ENCODE data around the gene KIF6.
"Not testable (repeated sequence)": the region's sequence is repeated elsewhere in the genome, so short reads cannot be mapped to it uniquely, and the experiment has no call there.

KIF6 gene

DNA sequence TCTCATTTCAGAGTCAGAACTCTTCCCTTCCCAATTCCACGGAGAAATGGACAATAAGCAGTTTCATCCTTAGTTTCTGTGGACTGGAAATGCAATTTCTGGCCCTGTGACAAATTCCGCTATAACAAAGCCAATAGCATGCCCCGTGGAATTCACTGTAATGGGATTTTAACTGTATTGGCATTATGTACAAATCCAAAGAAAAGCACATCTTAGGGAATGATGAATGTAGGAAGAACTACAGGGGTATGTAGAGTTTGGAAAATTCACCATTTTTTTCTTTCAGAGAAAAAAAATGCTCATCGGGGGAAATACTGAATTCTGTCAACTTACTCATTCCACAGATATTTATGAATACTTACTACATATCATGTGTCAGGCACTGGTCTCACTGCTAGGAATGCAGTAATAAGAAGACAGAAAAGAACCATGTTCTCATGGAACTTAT lies 43.5 kb downstream of the KIF6 start:
- H3K36me3 ChIP-seq (ENCODE audit: insufficient read depth, low read length), result no peaks in the 10 kb centered on the region

DNA sequence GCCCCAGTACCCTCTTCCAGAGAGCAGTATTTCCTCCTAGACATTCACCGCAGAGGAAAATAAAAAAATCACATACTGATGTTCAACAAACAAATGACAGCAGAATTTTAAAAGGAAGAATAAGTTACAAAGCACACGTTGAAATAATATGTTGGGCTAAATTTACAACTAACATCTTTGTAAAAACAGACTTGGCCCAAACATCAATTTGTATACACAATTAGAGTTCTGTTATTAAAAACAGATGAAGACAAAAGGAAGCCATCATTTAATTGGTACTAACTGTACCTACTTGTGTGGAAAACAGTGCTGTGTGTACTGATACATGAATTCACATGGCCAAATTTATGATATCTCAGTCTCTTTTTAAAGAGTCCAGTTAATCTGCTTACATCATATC lies 46.3 kb downstream of the KIF6 start:
- H3K27ac ChIP-seq (ENCODE audit: low read length), result no peak overlapping the region
- no peak overlapping the region for H3K4me2 ChIP-seq (ENCODE audit: insufficient read depth, low read length)
- ATAC-seq (ENCODE audit: insufficient read depth, low read depth), result no peak

More for the DNA sequence above, 43.5 kb downstream of the KIF6 start:
- Histone ChIP-seq H3K27me3 (ENCODE audit: insufficient read depth, low read length, poor library complexity) (no peaks in the 10 kb centered on the region), H3K9ac (ENCODE audit: low read depth, low read length) (no peak overlapping the region), H3K4me1 (ENCODE audit: insufficient read depth, low read length) (no peaks in the 10 kb centered on the region), H3K27ac (ENCODE audit: low read length) (no peak overlapping the region), H4K20me1 (ENCODE audit: insufficient read depth, low read length) (no peaks in the 10 kb centered on the region), H2AFZ (ENCODE audit: low read depth, low read length) (no peak overlapping the region), H3K9me3 (ENCODE audit: insufficient read depth, low read length, severe bottlenecking) (no peaks in the 10 kb centered on the region), H3K4me2 (ENCODE audit: insufficient read depth, low read length) (no peak overlapping the region), H3K79me2 (ENCODE audit: insufficient read depth, low read length) (no peaks in the 10 kb centered on the region), H3K4me3 (ENCODE audit: low read depth in 1 of 2, low read length in 2 of 2) (no peak overlapping the region)
- TF ChIP-seq CTCF (IDR thresholded peaks at IDR 0.05; ENCODE audit: borderline replicate concordance, extremely low read depth, low read length, poor library complexity, severe bottlenecking) (no peak), EZH2 (IDR thresholded peaks at IDR 0.05; ENCODE audit: borderline replicate concordance, low read depth, low read length, severe bottlenecking) (no peak)
- ATAC-seq (ENCODE audit: insufficient read depth, low read depth), result no peak
- DNase-seq, result no peak

GRCh38 chr6:39677318-39677717 lies 47.9 kb downstream of the KIF6 start:
- H3K9me3 ChIP-seq (ENCODE audit: insufficient read depth, low read length, severe bottlenecking); H3K27ac ChIP-seq (ENCODE audit: low read length); H4K20me1 ChIP-seq (ENCODE audit: insufficient read depth, low read length); H3K27me3 ChIP-seq (ENCODE audit: insufficient read depth, low read length, poor library complexity); H3K36me3 ChIP-seq (ENCODE audit: insufficient read depth, low read length); DNase-seq; H3K4me1 ChIP-seq (ENCODE audit: insufficient read depth, low read length); H3K4me3 ChIP-seq (ENCODE audit: low read depth in 1 of 2, low read length in 2 of 2); H3K79me2 ChIP-seq (ENCODE audit: insufficient read depth, low read length); H3K9ac ChIP-seq (ENCODE audit: low read depth, low read length); H2AFZ ChIP-seq (ENCODE audit: low read depth, low read length); H3K4me2 ChIP-seq (ENCODE audit: insufficient read depth, low read length); ATAC-seq (ENCODE audit: insufficient read depth, low read depth): not testable (repeated sequence)

More for the DNA sequence above, 46.3 kb downstream of the KIF6 start:
- TF ChIP-seq EZH2 (IDR thresholded peaks at IDR 0.05; ENCODE audit: borderline replicate concordance, low read depth, low read length, severe bottlenecking) (no peak), CTCF (IDR thresholded peaks at IDR 0.05; ENCODE audit: borderline replicate concordance, extremely low read depth, low read length, poor library complexity, severe bottlenecking) (no peak)
- Histone ChIP-seq H3K4me1 (ENCODE audit: insufficient read depth, low read length) (no peaks in the 10 kb centered on the region), H3K4me3 (ENCODE audit: low read depth in 1 of 2, low read length in 2 of 2) (no peak overlapping the region), H3K9me3 (ENCODE audit: insufficient read depth, low read length, severe bottlenecking) (no peaks in the 10 kb centered on the region), H3K79me2 (ENCODE audit: insufficient read depth, low read length) (no peaks in the 10 kb centered on the region), H3K36me3 (ENCODE audit: insufficient read depth, low read length) (no peaks in the 10 kb centered on the region), H4K20me1 (ENCODE audit: insufficient read depth, low read length) (no peaks in the 10 kb centered on the region), H3K27me3 (ENCODE audit: insufficient read depth, low read length, poor library complexity) (no peaks in the 10 kb centered on the region), H2AFZ (ENCODE audit: low read depth, low read length) (no peak overlapping the region), H3K9ac (ENCODE audit: low read depth, low read length) (no peak overlapping the region)
- no peak for DNase-seq

- Histone ChIP-seq H3K4me3 (ENCODE audit: low read depth in 1 of 2, low read length in 2 of 2) (no peak overlapping the region), H2AFZ (ENCODE audit: low read depth, low read length) (no peak overlapping the region), H3K4me1 (ENCODE audit: insufficient read depth, low read length) (no peaks in the 10 kb centered on the region), H3K36me3 (ENCODE audit: insufficient read depth, low read length) (no peaks in the 10 kb centered on the region), H4K20me1 (ENCODE audit: insufficient read depth, low read length) (no peaks in the 10 kb centered on the region), H3K27ac (ENCODE audit: low read length) (no peak overlapping the region), H3K9ac (ENCODE audit: low read depth, low read length) (no peak overlapping the region), H3K9me3 (ENCODE audit: insufficient read depth, low read length, severe bottlenecking) (peaks cover 4% of the 10 kb centered on the region), H3K27me3 (ENCODE audit: insufficient read depth, low read length, poor library complexity) (no peaks in the 10 kb centered on the region), H3K79me2 (ENCODE audit: insufficient read depth, low read length) (no peaks in the 10 kb centered on the region), H3K4me2 (ENCODE audit: insufficient read depth, low read length) (no peak overlapping the region)
- DNase-seq (no peak), ATAC-seq (ENCODE audit: insufficient read depth, low read depth) (no peak)
- TF ChIP-seq EZH2 (IDR thresholded peaks at IDR 0.05; ENCODE audit: borderline replicate concordance, low read depth, low read length, severe bottlenecking), result no peak
- no peak for TF ChIP-seq CTCF (IDR thresholded peaks at IDR 0.05; ENCODE audit: borderline replicate concordance, extremely low read depth, low read length, poor library complexity, severe bottlenecking)
These were observed 54.7 kb downstream of the KIF6 start for GRCh38 chr6:39670519-39670918.
